B cell (primary cell): Measurements from ENCODE around the gene AGAP1. TPM values are rescaled to one million over a fixed set of nuclear protein-coding genes. Genes with fewer than 3 reads are reported as not detected.

Experiments used
- ATAC-seq: fragments of 200-7000 bp; cut with Tn5 transposase; one replicate; pipeline ENCODE4 v1.10.0; 2021; ENCODE audit warnings: low read depth, mild to moderate bottlenecking, moderate number of reproducible peaks, moderate library complexity
- CTCF ChIA-PET: fragments of 350-600 bp; sonication (Branson Sonifier 250); formaldehyde crosslinking; loops from one replicate; lab custom pipeline; 2021; ENCODE audit warnings: antibody characterized with exemption, inconsistent platforms; lab: Charles Lee
- POLR2A ChIA-PET: fragments of 350-600 bp; sonication (Branson Sonifier 250); formaldehyde crosslinking; loops from one replicate; lab custom pipeline; 2021; ENCODE audit warnings: antibody characterized with exemption; lab: Charles Lee
- DNase-seq: peaks from one replicate; pipeline ENCODE4 v3.0.0; 2013
- H2AFZ ChIP-seq: 2 replicates; pipeline ENCODE4 v1.6.1; 2012; ENCODE audit warnings: mild to moderate bottlenecking, low read depth, low read length; ENCODE audit not compliant: insufficient read depth, poor library complexity, severe bottlenecking
- H3K27ac ChIP-seq, 2 donors: 1 replicate in 1 of 2; 2 replicates in 1 of 2; pipeline ENCODE4 v1.5.1; 2012 to 2013; ENCODE audit warnings: low read length in 2 of 2, mild to moderate bottlenecking in 2 of 2, moderate library complexity in 1 of 2
- H3K27me3 ChIP-seq, 4 experiments: fragments of 200-600 bp in 1 of 4; sonication (generic) in 1 of 4; replicated peaks in 1 of 4; 1 replicate in 2 of 4; 2 replicates in 2 of 4; pipeline versions ENCODE4 v1.6.1 to v1.7.0; 2013 to 2016; ENCODE audit warnings: low read length in 3 of 4, mild to moderate bottlenecking in 2 of 4, mixed read lengths in 1 of 4, moderate library complexity in 1 of 4; ENCODE audit not compliant: insufficient read depth in 4 of 4, control insufficient read depth in 3 of 4; ENCODE audit errors: control extremely low read depth in 1 of 4
- H3K36me3 ChIP-seq, 2 experiments: replicated peaks in 1 of 2; 1 replicate in 1 of 2; 2 replicates in 1 of 2; pipeline versions ENCODE4 v1.6.1 to v1.7.1; 2013; ENCODE audit warnings: low read length in 1 of 2; ENCODE audit not compliant: insufficient read depth in 2 of 2, control insufficient read depth in 1 of 2; ENCODE audit errors: control extremely low read depth in 1 of 2, extremely low read depth in 1 of 2
- H3K4me1 ChIP-seq, 2 donors: fragments of 200-600 bp in 1 of 2; sonication (generic) in 1 of 2; 1 replicate in 1 of 2; 2 replicates in 1 of 2; pipeline versions ENCODE4 v1.5.1 to v1.6.1; 2013 to 2017; ENCODE audit warnings: low read length in 2 of 2; ENCODE audit not compliant: control insufficient read depth in 2 of 2, insufficient read depth in 2 of 2
- H3K4me2 ChIP-seq: replicated peaks from 2 replicates; pipeline ENCODE3; 2012; ENCODE audit warnings: mild to moderate bottlenecking, low read depth, low read length; ENCODE audit not compliant: poor library complexity, severe bottlenecking
- H3K4me3 ChIP-seq, 5 experiments: fragments of 200-600 bp in 1 of 5; sonication (generic) in 1 of 5; 1 replicate in 3 of 5; 2 replicates in 2 of 5; pipeline versions ENCODE4 v1.5.1 to v1.7.0; 2011 to 2016; ENCODE audit warnings: low read length in 4 of 5, mild to moderate bottlenecking in 4 of 5, low read depth in 2 of 5, control low read depth in 1 of 5, moderate library complexity in 1 of 5; ENCODE audit not compliant: insufficient read depth in 1 of 5; ENCODE audit errors: control extremely low read depth in 1 of 5, extremely low read depth in 1 of 5
- H3K79me2 ChIP-seq: fragments of 200-600 bp; sonication (generic); one replicate; pipeline ENCODE4 v1.6.0; 2016; ENCODE audit warnings: low read length; ENCODE audit not compliant: control insufficient read depth, insufficient read depth
- H3K9ac ChIP-seq: fragments of 200-600 bp; sonication (generic); 2 replicates; pipeline ENCODE4 v1.6.1; 2017; ENCODE audit warnings: mild to moderate bottlenecking, low read length, moderate library complexity
- H3K9me3 ChIP-seq, 3 donors: one replicate each; pipeline versions ENCODE4 v1.6.1 to v1.7.1; 2013; ENCODE audit warnings: low read length in 2 of 3; ENCODE audit not compliant: control insufficient read depth in 2 of 3, insufficient read depth in 1 of 3; ENCODE audit errors: control extremely low read depth in 1 of 3
- H4K20me1 ChIP-seq: 2 replicates; pipeline ENCODE4 v1.6.0; 2012; ENCODE audit warnings: mild to moderate bottlenecking, low read length; ENCODE audit not compliant: insufficient read depth, control insufficient read depth, poor library complexity, severe bottlenecking
- H3K27ac Mint-ChIP-seq: one replicate; pipeline ENCODE4 v1.8.0; 2021; ENCODE audit warnings: mixed read lengths
- H3K27me3 Mint-ChIP-seq: one replicate; pipeline ENCODE4 v1.8.0; 2021; ENCODE audit warnings: mixed read lengths
- H3K4me1 Mint-ChIP-seq: one replicate; pipeline ENCODE4 v1.8.0; 2021; ENCODE audit warnings: mixed read lengths
- H3K4me3 Mint-ChIP-seq: one replicate; pipeline ENCODE4 v1.8.0; 2021; ENCODE audit warnings: mixed read lengths
- H3K9me3 Mint-ChIP-seq: one replicate; pipeline ENCODE4 v1.8.0; 2022; ENCODE audit warnings: mixed read lengths; ENCODE audit not compliant: insufficient read depth
- CTCF ChIP-seq: fragments of 200-600 bp; IDR thresholded peaks from one replicate; pipeline ENCODE4 v1.8.0; 2022; ENCODE audit warnings: antibody characterized with exemption, mild to moderate bottlenecking
- EZH2 ChIP-seq: IDR thresholded peaks from 2 replicates; pipeline ENCODE4 v1.6.1; 2012; ENCODE audit warnings: borderline replicate concordance, low read depth, mild to moderate bottlenecking, moderate library complexity, low read length; ENCODE audit not compliant: insufficient read depth, poor library complexity, severe bottlenecking
- WGBS: methylation state at CpG from one replicate; pipeline ENCODE4 v1.1.5; 2013; ENCODE audit warnings: missing lambda C conversion rate; ENCODE audit not compliant: insufficient coverage; 5-methylcytosine and 5-hydroxymethylcytosine counted together
- intact Hi-C: fragments of 100-400 bp; cut with micrococcal nuclease; formaldehyde crosslinking; loops from one replicate; pipeline ENCODE4 v1.10.0; 2022
- polyA plus RNA-seq: library from polyadenylated mRNA; depleted of rRNA; stranded (reverse); fragments of >200 nt; gene quantifications from 2 replicates; pipeline ENCODE4 v1.2.3, GENCODE V29; 2012
- total RNA-seq, 2 donors: library from RNA; stranded (reverse); fragments of 120-200 nt in 1 of 2; gene quantifications; 1 replicate in 1 of 2; 2 replicates in 1 of 2; pipeline versions ENCODE4 v1.2.3 to v1.2.4, GENCODE V29; 2013 to 2022

AGAP1 gene
- total and polyA plus RNA-seq, 2 donors (not counting 1 experiment from before 2014, with no cell fraction given), result 0.01 TPM; not detected in 1

- Histone ChIP-seq H3K4me3 (no peak overlapping the region), H4K20me1 (no peaks in the 10 kb centered on the region), H3K9ac (no peak overlapping the region), H3K4me2 (no peak overlapping the region), H3K4me1 (no peaks in the 10 kb centered on the region), H2AFZ (no peak overlapping the region), H3K27me3 (no peaks in the 10 kb centered on the region), H3K27ac (no peak overlapping the region), H3K36me3 (no peaks in the 10 kb centered on the region), H3K9me3 (peaks cover 0 to 7% (median 0%) of the 10 kb centered on the region in 3 donors), H3K79me2 (no peaks in the 10 kb centered on the region)
- intact Hi-C loops, result no loop called here
- Mint-ChIP-seq H3K9me3 (peaks cover 5% of the 10 kb centered on the region), H3K27ac (no peak overlapping the region), H3K4me1 (no peaks in the 10 kb centered on the region), H3K4me3 (no peak overlapping the region), H3K27me3 (peaks cover 8% of the 10 kb centered on the region)
- POLR2A ChIA-PET, result no interaction called here
- ATAC-seq (no peak), DNase-seq (no peak)
- 86% methylated on average over 12 of the region's 15 CpGs for WGBS
- TF ChIP-seq EZH2 (no peak), CTCF (no peak)
- CTCF ChIA-PET, result no interaction called here
Measured at GRCh38 chr2:236010920-236011685, 517.3 kb downstream of the AGAP1 start.

- peaks cover 0 to 7% (median 0%) of the 10 kb centered on the region in 3 donors for H3K9me3 ChIP-seq
- no peaks in the 10 kb centered on the region for H3K4me1 ChIP-seq
- no peak for TF ChIP-seq CTCF
- TF ChIP-seq EZH2, result no peak
- intact Hi-C loops, result no loop called here
- no peaks in the 10 kb centered on the region for H3K4me1 Mint-ChIP-seq
- H3K27me3 Mint-ChIP-seq, result peaks cover 11% of the 10 kb centered on the region
- no peak for DNase-seq
- H3K9me3 Mint-ChIP-seq, result peaks cover 2% of the 10 kb centered on the region
- no peak overlapping the region for H3K4me3 ChIP-seq
- H4K20me1 ChIP-seq, result no peaks in the 10 kb centered on the region
- no peak for ATAC-seq
- ChIA-PET CTCF (no interaction called here), POLR2A (no interaction called here)
- H3K9ac ChIP-seq, result no peak overlapping the region
- H3K4me3 Mint-ChIP-seq, result no peak overlapping the region
- H3K27me3 ChIP-seq, result no peaks in the 10 kb centered on the region
- no peaks in the 10 kb centered on the region for H3K79me2 ChIP-seq
- H3K27ac Mint-ChIP-seq, result no peak overlapping the region
- H3K36me3 ChIP-seq, result no peaks in the 10 kb centered on the region
- no peak overlapping the region for H3K4me2 ChIP-seq
- no peak overlapping the region for H2AFZ ChIP-seq
- H3K27ac ChIP-seq, result no peak overlapping the region
- 68% methylated on average over 3 of the region's 8 CpGs for WGBS
Measured at GRCh38 chr2:236012155-236012554, 518.3 kb downstream of the AGAP1 start.
